Keratinocyte (primary cell): Measurements from ENCODE around the gene HIPK1. TPM values are rescaled to one million over a fixed set of nuclear protein-coding genes. Genes with fewer than 3 reads are reported as not detected.

Experiments
- DNase-seq: peaks from one replicate; pipeline ENCODE4 v3.0.0-alpha.2; 2011; ENCODE audit warnings: low read depth, missing footprints, low spot score
- FAIRE-seq: peaks from 2 replicates; lab custom pipeline; 2011; peaks lifted over from hg19 to GRCh38; lab: Jason Lieb, UNC
- H2AFZ ChIP-seq: 2 replicates; pipeline ENCODE4 v1.6.0; 2012; ENCODE audit warnings: low read length, control low read depth, inconsistent platforms; ENCODE audit not compliant: control insufficient read depth
- H3K27ac ChIP-seq: 2 replicates; pipeline ENCODE4 v1.5.1; 2011; ENCODE audit warnings: low read length; ENCODE audit not compliant: control insufficient read depth, insufficient read depth
- H3K27me3 ChIP-seq: 3 replicates; pipeline ENCODE4 v1.6.0; 2011; ENCODE audit warnings: low read length; ENCODE audit not compliant: control insufficient read depth, insufficient read depth; ENCODE audit errors: extremely low read depth
- H3K36me3 ChIP-seq, 2 experiments: 2 replicates in 1 of 2; 3 replicates in 1 of 2; pipeline ENCODE4 v1.5.1; 2011; ENCODE audit warnings: low read length in 2 of 2, mild to moderate bottlenecking in 1 of 2; ENCODE audit not compliant: control insufficient read depth in 2 of 2, insufficient read depth in 2 of 2; ENCODE audit errors: extremely low read depth in 1 of 2
- H3K4me1 ChIP-seq: 3 replicates; pipeline ENCODE4 v1.5.1; 2011; ENCODE audit warnings: low read length; ENCODE audit not compliant: control insufficient read depth, insufficient read depth; ENCODE audit errors: extremely low read depth
- H3K4me2 ChIP-seq: 3 replicates; pipeline ENCODE4 v1.6.0; 2011; ENCODE audit warnings: low read depth, low read length; ENCODE audit not compliant: control insufficient read depth, insufficient read depth; ENCODE audit errors: extremely low read depth
- H3K4me3 ChIP-seq, 3 experiments: fragments of 200-600 bp in 1 of 3; sonication (generic) in 1 of 3; 2 replicates in 2 of 3; 3 replicates in 1 of 3; pipeline ENCODE4 v1.5.1; 2011 to 2016; ENCODE audit warnings: low read length in 3 of 3, mild to moderate bottlenecking in 3 of 3, control low read depth in 2 of 3, inconsistent platforms in 1 of 3, low read depth in 1 of 3, mixed read lengths in 1 of 3, mixed run types in 1 of 3, moderate library complexity in 1 of 3; ENCODE audit not compliant: control insufficient read depth in 2 of 3, insufficient read depth in 2 of 3; ENCODE audit errors: extremely low read depth in 1 of 3
- H3K79me2 ChIP-seq: 2 replicates; pipeline ENCODE4 v1.6.0; 2012; ENCODE audit warnings: low read length; ENCODE audit not compliant: control insufficient read depth, insufficient read depth
- H3K9ac ChIP-seq: 3 replicates; pipeline ENCODE4 v1.6.0; 2011; ENCODE audit warnings: low read length; ENCODE audit not compliant: control insufficient read depth, insufficient read depth; ENCODE audit errors: extremely low read depth
- H3K9me1 ChIP-seq: 3 replicates; pipeline ENCODE4 v1.6.0; 2011; ENCODE audit warnings: low read length; ENCODE audit not compliant: control insufficient read depth, insufficient read depth; ENCODE audit errors: extremely low read depth
- H3K9me3 ChIP-seq: 2 replicates; pipeline ENCODE4 v1.5.1; 2012; ENCODE audit warnings: low read depth, low read length; ENCODE audit not compliant: control insufficient read depth
- H4K20me1 ChIP-seq: 3 replicates; pipeline ENCODE4 v1.6.0; 2011; ENCODE audit warnings: low read length; ENCODE audit not compliant: control insufficient read depth, insufficient read depth; ENCODE audit errors: extremely low read depth
- EZH2 ChIP-seq: IDR thresholded peaks from one replicate; pipeline ENCODE4 v1.6.1; 2012; ENCODE audit warnings: inconsistent platforms, mild to moderate bottlenecking, low read length, moderate library complexity
- dilution Hi-C: fragments of 300-500 bp; cut with MboI; formaldehyde crosslinking; loops from one replicate; pipeline ENCODE4 v1.7.0; 2020; ENCODE audit warnings: low sequenced_read_pairs; ENCODE audit not compliant: extremely low pct_ligation_motif_present
- polyA plus RNA-seq, 5 experiments: library from polyadenylated mRNA; depleted of rRNA in 3 of 5; stranded (reverse) in 3 of 5; stranded (forward) in 1 of 5; unstranded in 1 of 5; fragments of >200 nt; gene quantifications; 1 replicate in 1 of 5; 2 replicates in 3 of 5; 3 replicates in 1 of 5; pipeline versions ENCODE4 v1.2.1 to v1.2.3, GENCODE V29; 2011 to 2012; ENCODE audit warnings: missing spikeins in 2 of 5, low read depth in 1 of 5, low replicate concordance in 1 of 5
- TF ChIP-seq, protein P1 (sequence below), 3 experiments: IDR thresholded peaks in 1 of 3; conservative IDR thresholded peaks in 1 of 3; optimal IDR thresholded peaks in 1 of 3; 2 replicates in 2 of 3; 3 replicates in 1 of 3; pipeline versions ENCODE3 to v1.5.1; 2011; ENCODE audit warnings: low read length in 3 of 3, mild to moderate bottlenecking in 3 of 3, moderate library complexity in 2 of 3, control low read depth in 1 of 3, inconsistent platforms in 1 of 3; ENCODE audit not compliant: insufficient read depth in 2 of 3; ENCODE audit errors: extremely low read depth in 1 of 3

The HIPK1 gene
- polyA plus RNA-seq, 1 donor (not counting 4 experiments of a cell fraction or from before 2014, with no cell fraction given), result 19.9 TPM

- TF ChIP-seq, protein P1, sequence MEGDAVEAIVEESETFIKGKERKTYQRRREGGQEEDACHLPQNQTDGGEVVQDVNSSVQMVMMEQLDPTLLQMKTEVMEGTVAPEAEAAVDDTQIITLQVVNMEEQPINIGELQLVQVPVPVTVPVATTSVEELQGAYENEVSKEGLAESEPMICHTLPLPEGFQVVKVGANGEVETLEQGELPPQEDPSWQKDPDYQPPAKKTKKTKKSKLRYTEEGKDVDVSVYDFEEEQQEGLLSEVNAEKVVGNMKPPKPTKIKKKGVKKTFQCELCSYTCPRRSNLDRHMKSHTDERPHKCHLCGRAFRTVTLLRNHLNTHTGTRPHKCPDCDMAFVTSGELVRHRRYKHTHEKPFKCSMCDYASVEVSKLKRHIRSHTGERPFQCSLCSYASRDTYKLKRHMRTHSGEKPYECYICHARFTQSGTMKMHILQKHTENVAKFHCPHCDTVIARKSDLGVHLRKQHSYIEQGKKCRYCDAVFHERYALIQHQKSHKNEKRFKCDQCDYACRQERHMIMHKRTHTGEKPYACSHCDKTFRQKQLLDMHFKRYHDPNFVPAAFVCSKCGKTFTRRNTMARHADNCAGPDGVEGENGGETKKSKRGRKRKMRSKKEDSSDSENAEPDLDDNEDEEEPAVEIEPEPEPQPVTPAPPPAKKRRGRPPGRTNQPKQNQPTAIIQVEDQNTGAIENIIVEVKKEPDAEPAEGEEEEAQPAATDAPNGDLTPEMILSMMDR (optimal IDR thresholded peaks at IDR 0.05 in 1 of 3, IDR thresholded peaks at IDR 0.05 in 1 of 3, conservative IDR thresholded peaks at IDR 0.05 in 1 of 3; ENCODE audit: extremely low read depth in 1 of 3, insufficient read depth in 2 of 3, low read length in 3 of 3), result no peak
- TF ChIP-seq EZH2, result no peak
Measured at GRCh38 chr1:113958691-113959090, 29.6 kb downstream of the HIPK1 start.

DNA sequence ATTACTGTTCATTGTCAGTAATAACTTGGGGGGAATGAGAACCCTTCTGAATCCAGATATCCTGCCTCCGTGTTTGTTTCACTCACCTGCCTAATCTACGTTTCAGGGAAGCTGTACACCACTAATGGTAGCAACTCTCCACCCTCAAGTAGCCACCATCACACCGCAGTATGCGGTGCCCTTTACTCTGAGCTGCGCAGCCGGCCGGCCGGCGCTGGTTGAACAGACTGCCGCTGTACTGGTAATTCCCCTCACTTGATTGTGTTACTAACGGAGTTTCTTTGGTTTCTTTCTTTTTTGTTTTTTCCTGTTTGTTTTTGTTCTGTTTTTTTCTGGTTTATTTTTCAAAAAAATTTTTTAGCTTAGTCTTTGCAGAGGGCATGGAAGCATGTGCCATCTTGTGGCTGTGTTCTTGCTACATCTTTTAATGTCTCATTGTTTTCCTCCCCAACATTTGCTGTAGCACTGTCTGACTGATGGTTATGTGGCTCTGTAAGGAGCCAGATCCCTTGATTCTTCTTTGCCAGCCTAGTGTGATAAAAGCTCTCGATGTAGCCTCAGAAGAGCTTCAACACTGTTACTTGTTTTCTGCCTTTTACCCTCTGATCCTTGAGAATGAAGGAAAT, 34.3 kb downstream of the HIPK1 start:
- no peak for FAIRE-seq
- H3K27ac ChIP-seq, result no peak overlapping the region
- no peaks in the 10 kb centered on the region for H3K9me3 ChIP-seq
- H3K9ac ChIP-seq, result no peak overlapping the region
- dilution Hi-C loops, result no loop called here
- no peaks in the 10 kb centered on the region for H4K20me1 ChIP-seq
- DNase-seq, result no peak
- H3K36me3 ChIP-seq, result peaks cover 8 to 18% of the 10 kb centered on the region in 2 experiments
- no peak overlapping the region for H3K4me2 ChIP-seq
- no peak overlapping the region for H2AFZ ChIP-seq
- H3K4me1 ChIP-seq, result no peaks in the 10 kb centered on the region
- H3K9me1 ChIP-seq, result no peaks in the 10 kb centered on the region
- H3K4me3 ChIP-seq, result no peak overlapping the region
- H3K27me3 ChIP-seq, result no peaks in the 10 kb centered on the region
- TF ChIP-seq, protein P1 (optimal IDR thresholded peaks at IDR 0.05 in 1 of 3, IDR thresholded peaks at IDR 0.05 in 1 of 3, conservative IDR thresholded peaks at IDR 0.05 in 1 of 3; ENCODE audit: extremely low read depth in 1 of 3, insufficient read depth in 2 of 3, low read length in 3 of 3), result peak in 1 of 3 experiments; percentile 3
- no peak for TF ChIP-seq EZH2
- no peaks in the 10 kb centered on the region for H3K79me2 ChIP-seq

More at GRCh38 chr1:113958691-113959090, 29.6 kb downstream of the HIPK1 start:
- Histone ChIP-seq H3K9me1 (no peaks in the 10 kb centered on the region), H4K20me1 (no peaks in the 10 kb centered on the region), H3K9me3 (no peaks in the 10 kb centered on the region), H3K4me3 (no peak overlapping the region), H3K27ac (no peak overlapping the region), H3K79me2 (no peaks in the 10 kb centered on the region), H2AFZ (no peak overlapping the region), H3K27me3 (no peaks in the 10 kb centered on the region), H3K36me3 (peaks cover 12 to 15% of the 10 kb centered on the region in 2 experiments), H3K9ac (no peak overlapping the region), H3K4me1 (no peaks in the 10 kb centered on the region), H3K4me2 (no peak overlapping the region)
- FAIRE-seq (no peak), DNase-seq (no peak)
- dilution Hi-C loops, result no loop called here
